ENCODE data around the gene SHANK2.

SHANK2 gene

GRCh38 chr11:71268706-71269321 lies 16.4 kb upstream of the SHANK2 start:
- DNase-seq, result no peak

GRCh38 chr11:71267807-71268421 lies 15.5 kb upstream of the SHANK2 start:
- DNase-seq, result no peak

GRCh38 chr11:71266114-71266833 lies 13.9 kb upstream of the SHANK2 start:
- no peak for DNase-seq

- no peak for DNase-seq
These were observed 13.2 kb upstream of the SHANK2 start for GRCh38 chr11:71265559-71266092.

- DNase-seq, result no peak
These were observed 11.0 kb upstream of the SHANK2 start for GRCh38 chr11:71263386-71263785.

- DNase-seq, result no peak
These were observed 3.6 kb upstream of the SHANK2 start for GRCh38 chr11:71255800-71256479.

- DNase-seq, result no peak
These were observed 2.9 kb upstream of the SHANK2 start for GRCh38 chr11:71255323-71255722.

GRCh38 chr11:71253794-71254193 lies 1.4 kb upstream of the SHANK2 start:
- DNase-seq, result no peak

- no peak for DNase-seq
These were observed 673 bp upstream of the SHANK2 start for GRCh38 chr11:71252770-71253730.

GRCh38 chr11:71251761-71252268 lies 562 bp downstream of the SHANK2 start:
- DNase-seq, result no peak

GRCh38 chr11:71251151-71251721 lies 1.1 kb downstream of the SHANK2 start:
- no peak for DNase-seq

GRCh38 chr11:71250523-71251150 lies 1.7 kb downstream of the SHANK2 start:
- DNase-seq, result no peak

- DNase-seq, result no peak
These were observed 3.1 kb downstream of the SHANK2 start for GRCh38 chr11:71249301-71249700.

GRCh38 chr11:71248656-71249055 lies 3.7 kb downstream of the SHANK2 start:
- DNase-seq, result no peak

- no peak for DNase-seq
These were observed 4.2 kb downstream of the SHANK2 start for GRCh38 chr11:71248251-71248570.

GRCh38 chr11:71247551-71248250 lies 4.7 kb downstream of the SHANK2 start:
- DNase-seq, result no peak

GRCh38 chr11:71246559-71246958 lies 5.8 kb downstream of the SHANK2 start:
- DNase-seq, result no peak

GRCh38 chr11:71245601-71246391 lies 6.6 kb downstream of the SHANK2 start:
- no peak for DNase-seq

- DNase-seq, result no peak
These were observed 8.1 kb downstream of the SHANK2 start for GRCh38 chr11:71244116-71244810.
